Trophoblast cell (in vitro differentiated cells and primary cell): ENCODE measurements around the gene INPP4A.

ENCODE experiments used
- DNase-seq, 2 donors: peaks; one replicate each; pipeline ENCODE4 v3.0.0-alpha.2; 2016
- H2AFZ ChIP-seq: 2 replicates; pipeline ENCODE4 v1.6.1; 2013; ENCODE audit warnings: low read length, moderate library complexity, mild to moderate bottlenecking; ENCODE audit not compliant: insufficient read depth, poor library complexity
- H2AK5ac ChIP-seq: 2 replicates; pipeline ENCODE4 v1.6.1; 2013; ENCODE audit warnings: mild to moderate bottlenecking, low read length
- H2BK120ac ChIP-seq: 2 replicates; pipeline ENCODE4 v1.6.1; 2013; ENCODE audit warnings: low read length, mild to moderate bottlenecking, moderate library complexity; ENCODE audit not compliant: insufficient read depth, poor library complexity
- H2BK12ac ChIP-seq: 2 replicates; pipeline ENCODE4 v1.6.1; 2013; ENCODE audit warnings: mild to moderate bottlenecking, low read length, moderate library complexity
- H2BK5ac ChIP-seq: 2 replicates; pipeline ENCODE4 v1.6.1; 2013; ENCODE audit warnings: low read length, low read depth, moderate library complexity, mild to moderate bottlenecking; ENCODE audit not compliant: poor library complexity
- H3K14ac ChIP-seq: 2 replicates; pipeline ENCODE4 v1.6.1; 2013; ENCODE audit warnings: mild to moderate bottlenecking, low read length
- H3K18ac ChIP-seq: 2 replicates; pipeline ENCODE4 v1.6.1; 2013; ENCODE audit warnings: mild to moderate bottlenecking, low read length
- H3K23ac ChIP-seq: 2 replicates; pipeline ENCODE4 v1.6.1; 2013; ENCODE audit warnings: low read length
- H3K27ac ChIP-seq: 2 replicates; pipeline ENCODE4 v1.5.1; 2013; ENCODE audit warnings: low read depth, mild to moderate bottlenecking, inconsistent platforms, low read length, moderate library complexity
- H3K27me3 ChIP-seq: 2 replicates; pipeline ENCODE4 v1.6.1; 2013; ENCODE audit warnings: inconsistent platforms, mild to moderate bottlenecking, low read length, moderate library complexity; ENCODE audit not compliant: insufficient read depth
- H3K36me3 ChIP-seq, 2 experiments: 1 replicate in 1 of 2; 2 replicates in 1 of 2; pipeline ENCODE4 v1.6.1; 2013; ENCODE audit warnings: low read length in 2 of 2, mild to moderate bottlenecking in 2 of 2, moderate library complexity in 1 of 2; ENCODE audit not compliant: insufficient read depth in 2 of 2, control insufficient read depth in 1 of 2
- H3K4ac ChIP-seq: 2 replicates; pipeline ENCODE4 v1.6.1; 2013; ENCODE audit warnings: low read depth, mild to moderate bottlenecking, low read length, moderate library complexity
- H3K4me1 ChIP-seq, 2 experiments: 1 replicate in 1 of 2; 2 replicates in 1 of 2; pipeline ENCODE4 v1.6.1; 2013; ENCODE audit warnings: low read length in 2 of 2, mild to moderate bottlenecking in 2 of 2, moderate library complexity in 1 of 2; ENCODE audit not compliant: insufficient read depth in 2 of 2, control insufficient read depth in 1 of 2
- H3K4me2 ChIP-seq: 2 replicates; pipeline ENCODE4 v1.6.1; 2013; ENCODE audit warnings: inconsistent platforms, mild to moderate bottlenecking, low read length, moderate library complexity
- H3K4me3 ChIP-seq: 2 replicates; pipeline ENCODE4 v1.5.1; 2013; ENCODE audit warnings: mild to moderate bottlenecking, low read depth, low read length, inconsistent platforms
- H3K79me1 ChIP-seq: one replicate; pipeline ENCODE4 v1.6.1; 2013; ENCODE audit warnings: low read length
- H3K79me2 ChIP-seq: 2 replicates; pipeline ENCODE4 v1.6.1; 2013; ENCODE audit warnings: low read length, mild to moderate bottlenecking; ENCODE audit not compliant: control insufficient read depth, insufficient read depth, poor library complexity
- H3K9ac ChIP-seq: 2 replicates; pipeline ENCODE4 v1.6.1; 2013; ENCODE audit warnings: mild to moderate bottlenecking, low read length
- H3K9me3 ChIP-seq: 2 replicates; pipeline ENCODE4 v1.6.1; 2013; ENCODE audit warnings: low read depth, mild to moderate bottlenecking, control low read depth, inconsistent platforms, low read length; ENCODE audit not compliant: insufficient read depth
- H4K12ac ChIP-seq: 2 replicates; pipeline ENCODE4 v1.6.1; 2013; ENCODE audit warnings: low read depth, mild to moderate bottlenecking, low read length, moderate library complexity
- H4K8ac ChIP-seq: 2 replicates; pipeline ENCODE4 v1.6.1; 2013; ENCODE audit warnings: low read depth, mild to moderate bottlenecking, low read length, moderate library complexity
- H4K91ac ChIP-seq: one replicate; pipeline ENCODE4 v1.6.1; 2013; ENCODE audit warnings: low read depth, mild to moderate bottlenecking, low read length, moderate library complexity
- WGBS: extraction: QIAGEN DNeasy Blood & Tissue Kit; methylation state at CpG from one replicate; pipeline ENCODE4 v1.1.7; 2013; ENCODE audit warnings: missing lambda C conversion rate; ENCODE audit not compliant: insufficient read length, insufficient coverage; ENCODE audit errors: extremely low coverage; 5-methylcytosine and 5-hydroxymethylcytosine counted together

Gene INPP4A

DNA sequence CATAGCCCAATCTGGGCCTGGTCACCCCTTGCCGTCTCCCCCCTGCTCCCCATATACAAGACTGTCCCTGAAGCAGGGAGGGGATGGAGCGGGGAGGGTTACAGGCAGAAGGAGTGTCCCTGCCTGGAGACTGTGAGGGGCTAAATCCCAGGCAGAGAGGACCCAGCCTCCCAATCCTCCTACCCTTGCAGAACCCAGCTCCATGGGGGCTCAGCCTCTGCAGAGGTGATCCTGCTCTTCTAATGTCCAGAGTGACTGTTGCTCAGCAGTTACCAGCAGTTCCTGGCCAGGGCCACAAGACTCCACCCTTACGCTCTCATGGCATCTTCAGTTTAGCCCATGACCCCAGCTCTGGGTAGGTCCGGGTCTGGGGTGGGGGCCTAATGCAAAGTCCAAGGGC is 105.5 kb downstream of the INPP4A start:
- Histone ChIP-seq H2BK12ac (no peak overlapping the region), H3K4me2 (no peak overlapping the region), H3K9ac (no peak overlapping the region), H3K27me3 (no peaks in the 10 kb centered on the region), H3K79me1 (no peaks in the 10 kb centered on the region), H3K79me2 (no peaks in the 10 kb centered on the region), H2AK5ac (no peak overlapping the region), H4K91ac (no peak overlapping the region), H3K14ac (no peak overlapping the region), H2BK5ac (no peak overlapping the region), H4K8ac (no peak overlapping the region), H3K27ac (no peak overlapping the region), H3K18ac (no peak overlapping the region), H3K4ac (no peak overlapping the region), H3K4me3 (no peak overlapping the region), H3K4me1 (no peaks in the 10 kb centered on the region), H2BK120ac (no peak overlapping the region), H3K9me3 (peaks cover 3% of the 10 kb centered on the region), H4K12ac (no peak overlapping the region), H3K23ac (no peak overlapping the region), H2AFZ (no peak overlapping the region), H3K36me3 (peaks cover 36 to 44% of the 10 kb centered on the region in 2 experiments)
- DNase-seq = no peak
- no CpG with 5 or more reads among the region's 4 CpGs for WGBS

DNA sequence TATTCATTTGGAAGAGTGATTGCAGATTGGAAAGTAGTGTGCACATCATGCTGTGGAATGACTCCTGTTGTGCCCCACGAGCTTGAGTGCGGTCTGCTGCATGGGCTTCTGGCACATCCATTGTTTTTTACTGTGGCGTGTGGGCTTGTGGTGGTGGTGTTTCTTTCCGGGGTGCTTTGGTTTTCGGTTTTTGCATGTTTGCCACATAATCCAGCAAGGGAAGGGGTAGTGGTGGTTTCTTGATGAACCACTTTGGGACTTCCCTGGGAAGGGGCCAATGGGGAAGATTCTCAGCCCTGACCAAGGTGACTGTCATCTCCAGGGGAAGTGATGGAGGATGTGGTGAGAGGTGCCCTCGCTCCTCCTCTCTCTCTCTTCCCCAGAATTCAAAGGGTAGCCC is 106.7 kb downstream of the INPP4A start:
- H3K36me3 ChIP-seq = peaks cover 32 to 46% of the 10 kb centered on the region in 2 experiments
- no peaks in the 10 kb centered on the region for H3K27me3 ChIP-seq
- H4K12ac ChIP-seq = no peak overlapping the region
- peaks cover 6% of the 10 kb centered on the region for H3K9me3 ChIP-seq
- no peaks in the 10 kb centered on the region for H3K4me1 ChIP-seq
- no peaks in the 10 kb centered on the region for H3K79me2 ChIP-seq
- no peak overlapping the region for H2BK120ac ChIP-seq
- H2AK5ac ChIP-seq = no peak overlapping the region
- no peak overlapping the region for H3K27ac ChIP-seq
- H2BK5ac ChIP-seq = no peak overlapping the region
- H3K79me1 ChIP-seq = no peaks in the 10 kb centered on the region
- H4K8ac ChIP-seq = no peak overlapping the region
- H3K18ac ChIP-seq = no peak overlapping the region
- no peak overlapping the region for H2BK12ac ChIP-seq
- no peak overlapping the region for H4K91ac ChIP-seq
- no peak overlapping the region for H2AFZ ChIP-seq
- no peak overlapping the region for H3K4me3 ChIP-seq
- no peak overlapping the region for H3K9ac ChIP-seq
- no peak overlapping the region for H3K4ac ChIP-seq
- no peak overlapping the region for H3K4me2 ChIP-seq
- H3K23ac ChIP-seq = no peak overlapping the region
- no peak for DNase-seq
- no CpG with 5 or more reads among the region's 6 CpGs for WGBS
- no peak overlapping the region for H3K14ac ChIP-seq

DNA sequence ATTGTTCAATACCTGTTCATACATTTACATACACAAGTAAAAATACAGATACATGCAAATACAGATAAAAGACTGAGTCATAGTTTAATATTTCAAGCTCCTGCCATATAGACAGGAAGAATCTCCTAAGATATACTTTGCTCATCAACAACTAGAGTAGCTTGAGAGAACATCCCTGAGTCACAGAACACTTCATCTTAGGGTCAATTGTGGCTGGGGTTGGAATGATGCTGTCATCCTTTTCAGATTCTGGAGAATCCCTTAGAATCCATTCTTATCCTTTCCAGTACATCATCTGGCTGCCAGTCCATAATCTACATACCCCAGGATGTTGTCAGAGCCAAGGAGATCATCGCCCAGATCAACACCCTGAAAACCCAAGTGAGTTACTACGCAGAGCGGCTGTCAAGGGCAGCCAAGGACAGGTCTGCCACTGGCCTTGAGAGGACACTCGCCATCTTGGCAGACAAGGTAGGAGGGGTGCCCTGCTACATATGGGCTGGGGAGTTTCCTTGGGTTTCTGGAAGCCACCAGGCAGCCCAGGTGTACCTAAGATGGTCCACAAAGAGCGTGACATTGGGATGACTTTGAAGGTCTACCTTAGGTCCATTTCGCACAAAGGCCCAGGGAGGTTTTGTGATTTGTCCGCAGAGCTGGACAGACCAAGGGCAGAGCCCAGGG is 108.0 kb downstream of the INPP4A start:
- no CpG with 5 or more reads among the region's 7 CpGs for WGBS
- H3K9me3 ChIP-seq = peaks cover 6% of the 10 kb centered on the region
- no peaks in the 10 kb centered on the region for H3K27me3 ChIP-seq
- peaks cover 25 to 39% of the 10 kb centered on the region in 2 experiments for H3K36me3 ChIP-seq
- DNase-seq = no peak
- no peak overlapping the region for H3K4me3 ChIP-seq
- no peak overlapping the region for H3K9ac ChIP-seq
- no peak overlapping the region for H4K12ac ChIP-seq
- H3K4ac ChIP-seq = no peak overlapping the region
- H2BK12ac ChIP-seq = no peak overlapping the region
- no peak overlapping the region for H3K18ac ChIP-seq
- no peaks in the 10 kb centered on the region for H3K79me2 ChIP-seq
- no peak overlapping the region for H2BK5ac ChIP-seq
- H2AK5ac ChIP-seq = no peak overlapping the region
- H3K4me1 ChIP-seq = no peaks in the 10 kb centered on the region
- H4K8ac ChIP-seq = no peak overlapping the region
- no peaks in the 10 kb centered on the region for H3K79me1 ChIP-seq
- H3K4me2 ChIP-seq = no peak overlapping the region
- no peak overlapping the region for H3K23ac ChIP-seq
- no peak overlapping the region for H2AFZ ChIP-seq
- H3K14ac ChIP-seq = no peak overlapping the region
- no peak overlapping the region for H3K27ac ChIP-seq
- no peak overlapping the region for H2BK120ac ChIP-seq
- H4K91ac ChIP-seq = no peak overlapping the region

DNA sequence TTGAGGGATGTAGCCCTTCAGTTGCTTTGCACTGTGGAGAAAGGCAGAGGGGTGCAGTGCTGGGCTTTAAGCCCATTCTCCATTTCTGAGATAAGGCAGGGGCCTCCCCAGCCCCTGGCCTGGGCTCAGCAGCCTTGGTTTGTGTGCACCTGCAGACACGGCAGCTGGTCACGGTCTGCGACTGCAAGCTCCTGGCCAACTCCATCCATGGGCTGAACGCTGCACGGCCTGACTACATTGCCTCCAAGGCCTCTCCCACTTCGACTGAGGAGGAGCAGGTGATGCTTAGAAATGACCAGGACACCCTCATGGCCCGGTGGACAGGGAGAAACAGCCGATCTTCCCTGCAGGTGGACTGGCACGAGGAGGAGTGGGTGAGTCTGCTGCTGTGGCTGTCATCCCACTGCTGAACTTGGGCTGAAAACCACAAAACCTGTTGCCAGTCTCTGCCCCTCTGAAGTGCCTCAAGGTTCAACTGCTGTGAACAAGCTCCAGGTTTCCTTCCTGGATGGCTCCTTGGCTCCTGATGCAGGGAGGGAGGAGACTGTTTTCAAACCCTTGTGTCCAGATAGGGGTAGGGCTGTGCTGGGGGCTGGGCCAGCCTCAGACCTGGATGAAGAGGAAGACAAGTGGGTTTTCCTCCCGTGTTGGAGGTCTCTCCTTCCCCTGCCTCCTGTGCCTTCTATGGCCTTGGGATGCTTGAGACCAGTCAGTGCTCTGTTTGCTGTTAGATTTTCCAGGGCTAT is 109.6 kb downstream of the INPP4A start:
- H2AK5ac ChIP-seq = no peak overlapping the region
- no peak overlapping the region for H3K4me3 ChIP-seq
- no peak overlapping the region for H3K4ac ChIP-seq

More for the DNA sequence above, 109.6 kb downstream of the INPP4A start:
- Histone ChIP-seq H3K36me3 (peaks cover 27 to 37% of the 10 kb centered on the region in 2 experiments), H2BK5ac (no peak overlapping the region), H4K91ac (no peak overlapping the region), H4K12ac (no peak overlapping the region), H3K79me2 (no peaks in the 10 kb centered on the region), H3K4me2 (no peak overlapping the region), H3K9ac (no peak overlapping the region), H2BK120ac (no peak overlapping the region), H3K18ac (no peak overlapping the region), H4K8ac (no peak overlapping the region), H3K4me1 (no peaks in the 10 kb centered on the region), H2BK12ac (no peak overlapping the region), H3K14ac (no peak overlapping the region), H3K9me3 (peaks cover 6% of the 10 kb centered on the region), H3K27ac (no peak overlapping the region), H3K79me1 (no peaks in the 10 kb centered on the region), H3K23ac (no peak overlapping the region), H3K27me3 (no peaks in the 10 kb centered on the region), H2AFZ (no peak overlapping the region)
- WGBS = no CpG with 5 or more reads among the region's 10 CpGs
- no peak for DNase-seq
